Calu3 (cell line): ENCODE data around the gene TTC29. TPM values are rescaled to one million over a fixed set of nuclear protein-coding genes. Genes with fewer than 3 reads are reported as not detected.

ENCODE experiments used
- BruUV-seq: library from RNA; stranded (reverse); fragments of 400-500 nt; replicated peaks from 2 replicates; lab custom pipeline; 2021; lab: Mats Ljungman, UMichigan
- CTCF ChIA-PET: fragments of 300-600 bp; sonication (Branson Sonifier 250); formaldehyde crosslinking; loops from one replicate; lab custom pipeline; 2022; ENCODE audit warnings: antibody characterized with exemption; lab: Charles Lee
- DNase-seq: peaks from one replicate; pipeline ENCODE4 v3.0.0; 2022
- H3K27ac Mint-ChIP-seq: one replicate; pipeline ENCODE4 v1.8.0; 2022; ENCODE audit warnings: mixed read lengths; ENCODE audit not compliant: unreplicated experiment
- H3K27me3 Mint-ChIP-seq: one replicate; pipeline ENCODE4 v1.8.0; 2022; ENCODE audit warnings: mixed read lengths; ENCODE audit not compliant: unreplicated experiment
- H3K36me3 Mint-ChIP-seq: one replicate; pipeline ENCODE4 v1.8.0; 2022; ENCODE audit warnings: mild to moderate bottlenecking, moderate library complexity, mixed read lengths; ENCODE audit not compliant: insufficient read depth, unreplicated experiment
- H3K4me1 Mint-ChIP-seq: one replicate; pipeline ENCODE4 v1.8.0; 2022; ENCODE audit warnings: mild to moderate bottlenecking, low read depth, mixed read lengths; ENCODE audit not compliant: unreplicated experiment
- H3K4me3 Mint-ChIP-seq: one replicate; pipeline ENCODE4 v1.8.0; 2022; ENCODE audit warnings: mild to moderate bottlenecking, low read depth, moderate library complexity, mixed read lengths; ENCODE audit not compliant: unreplicated experiment
- H3K9me3 Mint-ChIP-seq: one replicate; pipeline ENCODE4 v1.8.0; 2022; ENCODE audit warnings: low read depth, mixed read lengths; ENCODE audit not compliant: unreplicated experiment
- CTCF ChIP-seq: fragments of 200-600 bp; IDR thresholded peaks from one replicate; pipeline ENCODE4 v1.8.0; 2022; ENCODE audit warnings: antibody characterized with exemption; ENCODE audit not compliant: unreplicated experiment
- intact Hi-C: fragments of 100-400 bp; cut with micrococcal nuclease; formaldehyde crosslinking; loops from one replicate; pipeline ENCODE4 v1.10.0; 2022; ENCODE audit not compliant: unreplicated experiment
- total RNA-seq: library from RNA; stranded (reverse); gene quantifications from 2 replicates; pipeline ENCODE4 v1.2.3, GENCODE V29; 2022

TTC29 gene
- total RNA-seq, 1 experiment from 2014 or later, result not detected

GRCh38 chr4:146890301-146890700 lies 55.4 kb downstream of the TTC29 start:
- no peaks in the 10 kb centered on the region for H3K27me3 Mint-ChIP-seq
- peaks cover 3% of the 10 kb centered on the region for H3K9me3 Mint-ChIP-seq
- no peak for TF ChIP-seq CTCF

GRCh38 chr4:146883070-146883469 lies 62.6 kb downstream of the TTC29 start:
- Mint-ChIP-seq H3K4me1 (peaks cover 4% of the 10 kb centered on the region), H3K4me3 (no peak overlapping the region), H3K9me3 (peaks cover 3% of the 10 kb centered on the region), H3K27me3 (no peaks in the 10 kb centered on the region), H3K36me3 (no peaks in the 10 kb centered on the region), H3K27ac (no peak overlapping the region)
- CTCF ChIA-PET, result interaction anchor here (0.6 kb wide), 1 partner anchor 104 kb away, joined by 8 read pairs; no protein-coding TSS in a partner anchor
- no peak for TF ChIP-seq CTCF
- no TSS peak for BruUV-seq
- DNase-seq, result no peak
- intact Hi-C loops, result no loop called here

More at GRCh38 chr4:146890301-146890700, 55.4 kb downstream of the TTC29 start:
- BruUV-seq, result no TSS peak
- Mint-ChIP-seq H3K27ac (no peak overlapping the region), H3K4me3 (no peak overlapping the region), H3K4me1 (peaks cover 8% of the 10 kb centered on the region), H3K36me3 (no peaks in the 10 kb centered on the region)
- intact Hi-C loops, result no loop called here
- DNase-seq, result no peak
- CTCF ChIA-PET, result no interaction called here

GRCh38 chr4:146857298-146857697 lies 88.4 kb downstream of the TTC29 start:
- Mint-ChIP-seq H3K4me3 (no peak overlapping the region), H3K27ac (no peak overlapping the region), H3K9me3 (no peaks in the 10 kb centered on the region), H3K4me1 (no peaks in the 10 kb centered on the region), H3K36me3 (no peaks in the 10 kb centered on the region), H3K27me3 (no peaks in the 10 kb centered on the region)
- no TSS peak for BruUV-seq
- no peak for TF ChIP-seq CTCF
- CTCF ChIA-PET, result no interaction called here
- DNase-seq, result no peak
- intact Hi-C loops, result no loop called here

- no peak overlapping the region for H3K27ac Mint-ChIP-seq
- H3K36me3 Mint-ChIP-seq, result no peaks in the 10 kb centered on the region
- H3K4me1 Mint-ChIP-seq, result no peaks in the 10 kb centered on the region
- DNase-seq, result no peak
- no peaks in the 10 kb centered on the region for H3K27me3 Mint-ChIP-seq
- CTCF ChIA-PET, result no interaction called here
- no peaks in the 10 kb centered on the region for H3K9me3 Mint-ChIP-seq
- no peak for TF ChIP-seq CTCF
- no peak overlapping the region for H3K4me3 Mint-ChIP-seq
- intact Hi-C loops, result no loop called here
- no TSS peak for BruUV-seq
These were observed 89.9 kb downstream of the TTC29 start for GRCh38 chr4:146855761-146856160.
